ENCODE results near the gene BSPRY.
"Not testable (repeated sequence)": the region's sequence is repeated elsewhere in the genome, so short reads cannot be mapped to it uniquely, and the experiment has no call there.

Gene BSPRY

GRCh38 chr9:113398796-113399195, 49.5 kb downstream of the BSPRY start:
- Histone ChIP-seq H3K9me3 (ENCODE audit: control extremely low read depth in 1 of 5, control insufficient read depth in 4 of 5, insufficient read depth in 2 of 5, low read depth in 1 of 5, low read length in 4 of 5) (no peaks in the 10 kb centered on the region), H3K27ac (ENCODE audit: insufficient read depth in 1 of 2, low read depth in 1 of 2, low read length in 2 of 2, poor library complexity in 1 of 2, severe bottlenecking in 2 of 2) (no peak overlapping the region), H3K27me3 (replicated peaks in 2 of 5; ENCODE audit: control insufficient read depth in 4 of 5, insufficient read depth in 5 of 5, low read length in 4 of 5) (no peaks in the 10 kb centered on the region), H3K4me1 (ENCODE audit: control extremely low read depth in 1 of 4, control insufficient read depth in 4 of 4, insufficient read depth in 4 of 4, low read length in 3 of 4) (peaks cover 0 to 18% (median 17%) of the 10 kb centered on the region in 4 experiments), H3K4me3 (ENCODE audit: control insufficient read depth in 1 of 7, extremely low read depth in 1 of 7, insufficient read depth in 4 of 7, low read depth in 2 of 7, low read length in 6 of 7) (no peak overlapping the region), H3K36me3 (ENCODE audit: control insufficient read depth in 4 of 4, insufficient read depth in 4 of 4, low read length in 3 of 4) (peaks cover 0 to 8% (median 4%) of the 10 kb centered on the region in 4 experiments)
- 90% methylated on average over 3 of the region's 5 CpGs for WGBS (ENCODE audit: insufficient coverage)
- ChIA-PET CTCF (interaction anchor here (2.0 to 9.1 kb wide), 6 partner anchors 10 to 259 kb away, joined by 5 to 69 read pairs (median 30); partner anchors contain the start of genes BSPRY, C9orf43 and POLE3), POLR2A (interaction anchor here (1.1 kb wide), 1 partner anchor 59 kb away, joined by 3 read pairs; the partner anchor contains the start of gene WDR31)
- no peak for DNase-seq

- Histone ChIP-seq H3K9me3 (ENCODE audit: control extremely low read depth in 1 of 5, control insufficient read depth in 4 of 5, insufficient read depth in 2 of 5, low read depth in 1 of 5, low read length in 4 of 5) (no peaks in the 10 kb centered on the region), H3K27me3 (replicated peaks in 2 of 5; ENCODE audit: control insufficient read depth in 4 of 5, insufficient read depth in 5 of 5, low read length in 4 of 5) (no peaks in the 10 kb centered on the region), H3K27ac (ENCODE audit: insufficient read depth in 1 of 2, low read depth in 1 of 2, low read length in 2 of 2, poor library complexity in 1 of 2, severe bottlenecking in 2 of 2) (no peak overlapping the region), H3K4me3 (ENCODE audit: control insufficient read depth in 1 of 7, extremely low read depth in 1 of 7, insufficient read depth in 4 of 7, low read depth in 2 of 7, low read length in 6 of 7) (peak overlapping the region in 3 of 7 experiments; percentile 0 to 94 (median 92)), H3K36me3 (ENCODE audit: control insufficient read depth in 4 of 4, insufficient read depth in 4 of 4, low read length in 3 of 4) (peaks cover 0 to 8% (median 4%) of the 10 kb centered on the region in 4 experiments), H3K4me1 (ENCODE audit: control extremely low read depth in 1 of 4, control insufficient read depth in 4 of 4, insufficient read depth in 4 of 4, low read length in 3 of 4) (peaks cover 2 to 22% (median 17%) of the 10 kb centered on the region in 4 experiments)
- POLR2A ChIA-PET, result interaction anchor here (0.6 kb wide), 1 partner anchor 22 kb away, joined by 4 read pairs; no protein-coding TSS in a partner anchor
- WGBS (ENCODE audit: insufficient coverage), result 90% methylated on average over 1 of the region's 3 CpGs
- no peak for DNase-seq
- CTCF ChIA-PET, result interaction anchor here (1.3 to 9.1 kb wide), 10 partner anchors 10 to 258 kb away, joined by 3 to 69 read pairs (median 12); partner anchors contain the start of genes BSPRY, C9orf43, CDC26 and POLE3
Measured at GRCh38 chr9:113399646-113400200, 50.4 kb downstream of the BSPRY start.

- peak; percentile 99 for DNase-seq
- ChIA-PET POLR2A (interaction anchor here (0.5 kb wide), 1 partner anchor 9 kb away, joined by 4 read pairs; the partner anchor contains the start of genes C9orf43 and POLE3), CTCF (interaction anchor here (0.6 to 9.1 kb wide), 24 partner anchors 8 to 257 kb away, joined by 3 to 69 read pairs (median 5); partner anchors contain the start of genes BSPRY, C9orf43, CDC26 and POLE3)
- Histone ChIP-seq H3K9me3 (ENCODE audit: control extremely low read depth in 1 of 5, control insufficient read depth in 4 of 5, insufficient read depth in 2 of 5, low read depth in 1 of 5, low read length in 4 of 5) (no peaks in the 10 kb centered on the region), H3K27me3 (replicated peaks in 2 of 5; ENCODE audit: control insufficient read depth in 4 of 5, insufficient read depth in 5 of 5, low read length in 4 of 5) (no peaks in the 10 kb centered on the region), H3K4me1 (ENCODE audit: control extremely low read depth in 1 of 4, control insufficient read depth in 4 of 4, insufficient read depth in 4 of 4, low read length in 3 of 4) (peaks cover 4 to 22% (median 17%) of the 10 kb centered on the region in 4 experiments), H3K27ac (ENCODE audit: insufficient read depth in 1 of 2, low read depth in 1 of 2, low read length in 2 of 2, poor library complexity in 1 of 2, severe bottlenecking in 2 of 2) (peak within 1 kb of the TSS; percentile 40 to 66), H3K36me3 (ENCODE audit: control insufficient read depth in 4 of 4, insufficient read depth in 4 of 4, low read length in 3 of 4) (peaks cover 0 to 5% (median 0%) of the 10 kb centered on the region in 4 experiments), H3K4me3 (ENCODE audit: control insufficient read depth in 1 of 7, extremely low read depth in 1 of 7, insufficient read depth in 4 of 7, low read depth in 2 of 7, low read length in 6 of 7) (peak within 1 kb of the TSS; percentile 66 to 96 (median 92))
- 3% methylated on average over 42 of the region's 50 CpGs for WGBS (ENCODE audit: insufficient coverage)
Measured at GRCh38 chr9:113401027-113401792, 51.9 kb downstream of the BSPRY start, which contains the start of gene ALAD. Gene ALAD (minus strand): TSS chr9:113401284. CDS start chr9:113393559, 7,725 bp downstream.

GRCh38 chr9:113403646-113404045, 54.3 kb downstream of the BSPRY start:
- ChIA-PET CTCF (interaction anchor here (0.8 to 9.1 kb wide), 14 partner anchors 10 to 254 kb away, joined by 3 to 69 read pairs (median 6); partner anchors contain the start of genes BSPRY, CDC26, HDHD3 and PRPF4), POLR2A (interaction anchor here (0.6 kb wide), 2 partner anchors 54 to 185 kb away, joined by 3 to 4 read pairs; no protein-coding TSS in a partner anchor)
- H3K9me3 ChIP-seq (ENCODE audit: control extremely low read depth in 1 of 5, control insufficient read depth in 4 of 5, insufficient read depth in 2 of 5, low read depth in 1 of 5, low read length in 4 of 5), result no peaks in the 10 kb centered on the region
- H3K27me3 ChIP-seq (replicated peaks in 2 of 5; ENCODE audit: control insufficient read depth in 4 of 5, insufficient read depth in 5 of 5, low read length in 4 of 5), result no peaks in the 10 kb centered on the region
- peak in 2 of 3 donors; percentile 42 to 57 for DNase-seq
- H3K36me3 ChIP-seq (ENCODE audit: control insufficient read depth in 4 of 4, insufficient read depth in 4 of 4, low read length in 3 of 4), result peaks cover 0 to 14% (median 6%) of the 10 kb centered on the region in 4 experiments
- peaks cover 4 to 33% (median 28%) of the 10 kb centered on the region in 4 experiments for H3K4me1 ChIP-seq (ENCODE audit: control extremely low read depth in 1 of 4, control insufficient read depth in 4 of 4, insufficient read depth in 4 of 4, low read length in 3 of 4)
- H3K27ac ChIP-seq (ENCODE audit: insufficient read depth in 1 of 2, low read depth in 1 of 2, low read length in 2 of 2, poor library complexity in 1 of 2, severe bottlenecking in 2 of 2), result no peak overlapping the region
- no peak overlapping the region for H3K4me3 ChIP-seq (ENCODE audit: control insufficient read depth in 1 of 7, extremely low read depth in 1 of 7, insufficient read depth in 4 of 7, low read depth in 2 of 7, low read length in 6 of 7)
- WGBS (ENCODE audit: insufficient coverage), result 100% methylated on average over 1 of the region's 2 CpGs

- CTCF ChIA-PET, result interaction anchor here (0.8 to 9.1 kb wide), 20 partner anchors 12 to 251 kb away, joined by 3 to 69 read pairs (median 4); partner anchors contain the start of genes BSPRY, CDC26 and WDR31
- Histone ChIP-seq H3K4me1 (ENCODE audit: control extremely low read depth in 1 of 4, control insufficient read depth in 4 of 4, insufficient read depth in 4 of 4, low read length in 3 of 4) (peaks cover 13 to 36% (median 29%) of the 10 kb centered on the region in 4 experiments), H3K36me3 (ENCODE audit: control insufficient read depth in 4 of 4, insufficient read depth in 4 of 4, low read length in 3 of 4) (peaks cover 0 to 17% (median 8%) of the 10 kb centered on the region in 4 experiments), H3K27ac (ENCODE audit: insufficient read depth in 1 of 2, low read depth in 1 of 2, low read length in 2 of 2, poor library complexity in 1 of 2, severe bottlenecking in 2 of 2) (peak overlapping the region in 1 of 2 experiments; percentile 34)
- H3K4me3 ChIP-seq (ENCODE audit: control insufficient read depth in 1 of 7, extremely low read depth in 1 of 7, insufficient read depth in 4 of 7, low read depth in 2 of 7, low read length in 6 of 7); DNase-seq; H3K9me3 ChIP-seq (ENCODE audit: control extremely low read depth in 1 of 5, control insufficient read depth in 4 of 5, insufficient read depth in 2 of 5, low read depth in 1 of 5, low read length in 4 of 5); H3K27me3 ChIP-seq (replicated peaks in 2 of 5; ENCODE audit: control insufficient read depth in 4 of 5, insufficient read depth in 5 of 5, low read length in 4 of 5): not testable (repeated sequence)
- POLR2A ChIA-PET, result interaction anchor here (0.6 kb wide), 1 partner anchor 166 kb away, joined by 3 read pairs; no protein-coding TSS in a partner anchor
- 96% methylated on average over 4 of the region's 9 CpGs for WGBS (ENCODE audit: insufficient coverage)
Measured at GRCh38 chr9:113406353-113406752, 57.0 kb downstream of the BSPRY start.

- H3K4me1 ChIP-seq (ENCODE audit: control extremely low read depth in 1 of 4, control insufficient read depth in 4 of 4, insufficient read depth in 4 of 4, low read length in 3 of 4), result peaks cover 13 to 38% (median 29%) of the 10 kb centered on the region in 4 experiments
- CTCF ChIA-PET, result interaction anchor here (0.8 to 9.1 kb wide), 19 partner anchors 12 to 251 kb away, joined by 3 to 69 read pairs (median 4); partner anchors contain the start of genes BSPRY, CDC26 and WDR31
- H3K27ac ChIP-seq (ENCODE audit: insufficient read depth in 1 of 2, low read depth in 1 of 2, low read length in 2 of 2, poor library complexity in 1 of 2, severe bottlenecking in 2 of 2), result peak overlapping the region in 1 of 2 experiments; percentile 35
- H3K9me3 ChIP-seq (ENCODE audit: control extremely low read depth in 1 of 5, control insufficient read depth in 4 of 5, insufficient read depth in 2 of 5, low read depth in 1 of 5, low read length in 4 of 5); POLR2A ChIA-PET; H3K27me3 ChIP-seq (replicated peaks in 2 of 5; ENCODE audit: control insufficient read depth in 4 of 5, insufficient read depth in 5 of 5, low read length in 4 of 5); H3K4me3 ChIP-seq (ENCODE audit: control insufficient read depth in 1 of 7, extremely low read depth in 1 of 7, insufficient read depth in 4 of 7, low read depth in 2 of 7, low read length in 6 of 7): not testable (repeated sequence)
- peak; percentile 79 to 90 (median 87) for DNase-seq
- H3K36me3 ChIP-seq (ENCODE audit: control insufficient read depth in 4 of 4, insufficient read depth in 4 of 4, low read length in 3 of 4), result peaks cover 0 to 17% (median 8%) of the 10 kb centered on the region in 4 experiments
- WGBS (ENCODE audit: insufficient coverage), result 35% methylated on average over 5 of the region's 7 CpGs
Measured at GRCh38 chr9:113406873-113407511, 57.7 kb downstream of the BSPRY start.
